GM18499 (cell line): ENCODE measurements around the gene DENND6B.

Source experiments
- ATAC-seq: cut with Tn5 transposase; IDR thresholded peaks from one replicate; pipeline ENCODE4 v1.9.1; 2021; ENCODE audit warnings: moderate number of reproducible peaks; ENCODE audit not compliant: insufficient read depth, unreplicated experiment

DENND6B gene

GRCh38 chr22:50316114-50317065 is 10.4 kb downstream of the DENND6B start:
- ATAC-seq = no peak

GRCh38 chr22:50315289-50316113 is 11.3 kb downstream of the DENND6B start:
- no peak for ATAC-seq

GRCh38 chr22:50314455-50315288 is 12.1 kb downstream of the DENND6B start:
- no peak for ATAC-seq

- ATAC-seq = no peak
Observed at GRCh38 chr22:50314081-50314454, 12.7 kb downstream of the DENND6B start.

GRCh38 chr22:50313600-50313999 is 13.2 kb downstream of the DENND6B start:
- no peak for ATAC-seq

- ATAC-seq = no peak
Observed at GRCh38 chr22:50313021-50313420, 13.8 kb downstream of the DENND6B start.

GRCh38 chr22:50312371-50312770 is 14.4 kb downstream of the DENND6B start:
- ATAC-seq = no peak

- no peak for ATAC-seq
Observed at GRCh38 chr22:50311606-50312351, 15.0 kb downstream of the DENND6B start.

GRCh38 chr22:50310949-50311444 is 15.8 kb downstream of the DENND6B start:
- no peak for ATAC-seq

GRCh38 chr22:50310031-50310722 is 16.6 kb downstream of the DENND6B start:
- ATAC-seq = no peak

GRCh38 chr22:50309601-50309991 is 17.2 kb downstream of the DENND6B start:
- no peak for ATAC-seq

GRCh38 chr22:50308986-50309600 is 17.7 kb downstream of the DENND6B start:
- ATAC-seq = no peak

- ATAC-seq = no peak
Observed at GRCh38 chr22:50308597-50308935, 18.2 kb downstream of the DENND6B start.

- ATAC-seq = no peak
Observed at GRCh38 chr22:50307890-50308596, 18.8 kb downstream of the DENND6B start.

GRCh38 chr22:50306753-50307749 is 19.8 kb downstream of the DENND6B start, which contains the start of gene PLXNB2:
Gene PLXNB2 (minus strand): TSS chr22:50307646. CDS start chr22:50290584, 17,062 bp downstream.
- ATAC-seq = no peak

- ATAC-seq = no peak
Observed at GRCh38 chr22:50305923-50306566, 20.8 kb downstream of the DENND6B start.
